Measurements from ENCODE around the gene TTC22.

The TTC22 gene

DNA sequence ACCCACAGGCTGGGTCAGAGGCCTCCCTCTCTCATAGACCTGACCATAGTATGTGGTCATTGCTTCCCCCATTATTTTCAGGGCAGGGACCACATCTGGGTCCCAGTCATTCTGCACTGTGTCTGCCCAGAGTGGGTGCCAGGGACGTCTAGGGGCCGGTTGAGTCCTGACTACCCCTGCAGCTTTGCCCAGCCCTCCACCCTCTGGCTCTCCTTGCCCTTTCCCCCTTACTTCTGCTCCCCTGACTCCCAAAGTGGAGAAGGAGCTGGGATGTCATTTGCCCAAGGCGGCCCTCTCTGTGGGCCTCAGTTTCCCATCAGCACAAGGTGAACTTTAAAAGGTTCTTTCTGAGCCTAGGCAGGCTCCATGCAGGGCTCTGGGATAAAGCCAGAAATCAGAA lies 4.3 kb upstream of the TTC22 start:
- TF ChIP-seq, protein P1, sequence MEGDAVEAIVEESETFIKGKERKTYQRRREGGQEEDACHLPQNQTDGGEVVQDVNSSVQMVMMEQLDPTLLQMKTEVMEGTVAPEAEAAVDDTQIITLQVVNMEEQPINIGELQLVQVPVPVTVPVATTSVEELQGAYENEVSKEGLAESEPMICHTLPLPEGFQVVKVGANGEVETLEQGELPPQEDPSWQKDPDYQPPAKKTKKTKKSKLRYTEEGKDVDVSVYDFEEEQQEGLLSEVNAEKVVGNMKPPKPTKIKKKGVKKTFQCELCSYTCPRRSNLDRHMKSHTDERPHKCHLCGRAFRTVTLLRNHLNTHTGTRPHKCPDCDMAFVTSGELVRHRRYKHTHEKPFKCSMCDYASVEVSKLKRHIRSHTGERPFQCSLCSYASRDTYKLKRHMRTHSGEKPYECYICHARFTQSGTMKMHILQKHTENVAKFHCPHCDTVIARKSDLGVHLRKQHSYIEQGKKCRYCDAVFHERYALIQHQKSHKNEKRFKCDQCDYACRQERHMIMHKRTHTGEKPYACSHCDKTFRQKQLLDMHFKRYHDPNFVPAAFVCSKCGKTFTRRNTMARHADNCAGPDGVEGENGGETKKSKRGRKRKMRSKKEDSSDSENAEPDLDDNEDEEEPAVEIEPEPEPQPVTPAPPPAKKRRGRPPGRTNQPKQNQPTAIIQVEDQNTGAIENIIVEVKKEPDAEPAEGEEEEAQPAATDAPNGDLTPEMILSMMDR (IDR thresholded peaks at IDR 0.05): no peak

DNA sequence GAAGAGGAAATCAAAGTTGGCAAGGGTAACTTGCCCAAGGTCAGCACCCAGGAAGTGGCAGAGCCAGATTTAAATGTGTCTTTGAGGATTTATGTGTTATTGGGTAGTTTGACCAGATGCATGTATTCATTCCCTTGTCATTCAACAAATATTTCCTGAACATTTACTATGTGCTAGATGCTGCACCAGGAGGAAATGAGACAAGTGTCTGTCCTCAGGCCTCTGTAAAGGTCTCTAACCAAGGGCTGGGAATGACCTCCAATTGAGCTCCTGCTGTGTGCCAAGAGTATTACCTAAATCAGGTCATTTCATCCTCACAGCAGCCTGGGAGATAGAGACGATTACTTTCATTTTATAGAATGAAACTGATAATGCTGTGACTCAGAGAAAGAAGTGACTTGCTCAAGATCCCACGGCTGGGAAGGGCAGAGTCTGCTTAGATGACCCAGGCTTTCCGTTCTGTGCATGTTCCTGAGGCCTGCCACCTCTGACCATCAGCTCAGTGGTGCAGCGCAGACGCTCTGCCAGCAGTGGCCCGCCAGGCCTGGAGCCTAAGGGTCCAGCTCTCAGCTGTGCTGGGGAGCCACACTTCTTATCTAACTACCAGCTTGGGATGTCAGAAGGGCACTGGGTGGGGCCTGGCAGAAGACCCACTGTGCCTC lies 3.5 kb upstream of the TTC22 start:
- TF ChIP-seq, protein P1 (IDR thresholded peaks at IDR 0.05): no peak

DNA sequence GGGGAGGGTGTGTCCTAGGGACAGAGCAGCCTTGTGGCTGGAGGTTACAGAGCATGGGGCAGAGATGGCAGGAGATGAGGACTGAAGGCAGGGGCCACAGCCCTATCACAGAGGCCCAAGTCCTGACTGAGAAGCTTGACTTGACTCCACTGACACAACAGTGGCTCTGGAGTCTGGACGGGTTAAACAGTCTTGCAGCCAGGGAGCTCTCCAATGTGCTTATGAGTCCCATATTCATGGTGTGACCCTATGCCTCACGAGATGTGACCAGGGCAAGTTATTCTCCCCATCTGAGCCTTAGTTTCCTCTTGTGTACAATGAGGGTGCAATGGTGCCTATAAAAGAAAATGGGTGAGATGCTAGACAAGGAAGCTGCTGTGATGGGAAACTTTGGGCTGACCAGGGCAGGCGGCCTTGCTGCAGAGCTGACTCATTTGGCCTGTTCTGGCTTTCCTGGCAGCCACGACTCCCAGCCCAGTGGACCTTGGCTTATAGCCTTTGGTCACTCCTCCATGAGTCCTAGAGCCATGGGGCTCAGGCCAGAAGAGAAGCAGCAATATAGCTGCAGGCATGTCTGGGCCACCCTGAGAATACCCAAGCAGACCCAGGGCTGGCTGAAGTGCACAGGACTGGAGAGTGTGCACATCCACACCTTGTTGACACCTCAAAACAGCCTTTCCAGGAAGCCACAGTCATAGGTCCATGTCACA lies 2.8 kb upstream of the TTC22 start:
- TF ChIP-seq, protein P1 (IDR thresholded peaks at IDR 0.05): no peak

DNA sequence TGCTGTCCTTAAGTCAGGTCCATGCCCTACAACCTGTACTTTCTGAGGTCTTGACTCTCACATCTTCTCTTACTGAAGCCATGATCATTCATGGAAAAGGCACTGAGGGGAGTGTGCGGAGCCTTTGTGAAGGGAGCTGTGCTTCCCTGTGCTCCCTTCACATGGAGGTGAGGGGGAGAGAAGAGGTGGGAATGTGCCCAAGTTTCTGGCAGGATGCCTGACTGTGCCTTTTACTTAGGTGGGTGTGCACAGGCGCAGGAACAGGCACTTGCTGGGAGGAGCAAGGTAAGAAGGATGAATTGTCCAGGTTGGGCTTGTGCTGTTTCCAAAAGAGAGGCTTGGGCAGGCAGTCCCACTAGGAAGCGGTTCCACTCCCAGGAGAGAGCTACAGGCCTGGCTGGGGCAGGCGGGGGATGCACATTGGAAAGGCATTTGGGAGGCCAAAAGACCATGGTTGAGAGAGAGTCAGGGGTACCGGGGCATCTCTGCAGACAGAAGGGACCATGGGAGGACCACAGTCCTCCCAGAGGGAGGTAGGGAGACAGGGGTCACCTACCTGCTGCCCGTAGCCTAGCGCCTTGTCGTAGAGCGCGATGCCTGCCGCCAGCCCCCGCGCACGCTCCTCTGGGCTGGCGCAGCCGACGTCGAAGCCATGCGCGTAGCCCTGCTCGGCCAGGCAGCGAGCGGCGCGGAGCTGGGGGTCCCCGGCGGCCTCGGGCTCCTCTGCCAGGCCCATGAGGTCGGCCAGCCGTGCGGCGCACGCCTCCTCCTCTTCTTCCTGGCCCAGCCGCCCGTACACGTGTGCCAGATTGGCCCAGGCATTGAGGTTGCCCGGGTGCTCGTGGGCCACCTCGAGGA lies 853 bp downstream of the TTC22 start:
- TF ChIP-seq, protein P1 (IDR thresholded peaks at IDR 0.05): no peak

DNA sequence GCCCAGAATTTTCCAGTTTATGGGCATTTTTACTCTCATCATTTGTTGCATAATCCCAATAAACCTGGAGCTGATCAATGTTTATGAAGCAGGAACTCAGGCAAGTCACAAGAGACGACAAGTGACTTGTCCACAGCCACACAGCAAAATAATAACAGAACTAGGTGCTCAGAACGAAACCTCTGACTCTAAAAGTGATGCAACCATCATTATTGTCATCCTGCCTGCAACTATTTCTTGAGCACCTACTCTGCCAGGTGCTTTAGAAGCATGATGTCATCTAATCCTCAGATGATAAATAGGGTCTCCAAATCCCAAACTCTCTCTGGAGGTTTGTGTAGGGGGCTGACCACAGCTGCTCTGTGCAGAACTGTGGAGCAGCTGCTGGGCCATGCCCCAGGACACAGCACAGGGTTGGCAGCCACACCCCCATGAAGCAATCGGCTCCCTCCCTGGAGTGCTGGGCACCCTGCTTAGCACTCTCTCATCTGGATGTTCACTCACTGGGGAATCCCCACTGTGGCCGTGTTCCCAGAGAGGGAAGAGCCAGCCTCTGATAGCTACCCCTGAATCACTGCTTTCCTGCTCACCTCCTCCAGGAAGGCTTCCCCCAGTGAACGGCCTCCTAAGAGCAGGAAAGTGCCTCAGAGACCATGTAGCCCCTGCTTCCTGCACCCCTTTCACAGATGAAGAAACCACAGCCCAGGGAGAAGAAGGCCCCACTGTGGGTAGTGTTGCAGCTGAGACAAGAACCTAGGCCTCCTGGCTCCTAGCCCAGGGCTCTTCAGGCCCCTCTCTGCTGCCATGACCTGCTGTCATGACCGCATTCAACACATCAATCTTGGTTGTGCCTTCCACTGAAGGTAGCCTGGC lies 2.1 kb downstream of the TTC22 start:
- TF ChIP-seq, protein P1 (IDR thresholded peaks at IDR 0.05): no peak

DNA sequence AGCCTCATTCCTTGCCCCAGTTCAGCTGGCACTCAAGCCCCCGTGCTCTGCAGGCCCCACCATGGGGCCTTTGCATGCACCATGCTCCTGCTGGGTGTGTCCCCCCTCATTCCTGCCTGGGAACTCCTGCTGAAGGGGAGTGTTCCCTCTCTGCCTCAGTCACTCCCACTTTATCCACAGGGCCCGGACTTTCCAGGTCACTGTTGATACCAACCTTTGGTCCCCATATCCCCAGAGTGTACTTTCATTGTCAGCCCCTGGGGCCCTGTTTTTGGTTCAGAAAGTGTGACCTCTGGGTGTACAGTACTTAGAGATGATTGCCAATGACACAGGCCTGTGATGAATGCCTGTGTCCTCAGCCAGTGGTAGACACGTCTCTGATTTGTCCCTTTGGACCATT lies 2.9 kb downstream of the TTC22 start:
- TF ChIP-seq, protein P1 (IDR thresholded peaks at IDR 0.05): no peak

DNA sequence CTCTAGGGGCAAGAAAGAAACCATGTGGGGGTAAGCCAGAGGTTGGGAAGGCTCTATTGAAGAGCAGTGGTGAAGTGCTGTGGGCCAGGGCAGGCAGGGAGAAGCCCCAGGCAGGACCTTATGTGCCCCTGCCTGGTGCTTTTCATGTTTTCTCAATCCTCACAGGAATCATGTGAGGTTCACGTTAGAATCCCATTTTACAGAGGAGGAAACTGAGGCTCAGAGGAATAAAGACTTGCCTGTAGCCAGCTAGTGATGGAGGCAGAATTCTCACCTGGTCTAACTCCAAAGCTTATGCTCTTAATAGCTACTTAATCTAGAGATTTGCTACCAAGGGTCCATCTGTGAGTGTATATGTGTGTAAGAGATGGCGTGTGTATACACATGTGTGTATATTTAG lies 4.2 kb downstream of the TTC22 start:
- TF ChIP-seq, protein P1 (IDR thresholded peaks at IDR 0.05): no peak
